ENCODE results near the gene JRKL. TPM values are rescaled to one million over a fixed set of nuclear protein-coding genes. Genes with fewer than 3 reads are reported as not detected.

JRKL gene
- total and polyA plus RNA-seq, 2 of the 13 experiments (the other 11 are each of a cell fraction or from before 2014, with no cell fraction given): 3.2 to 4.5 TPM

GRCh38 chr11:96342014-96342960, 47.5 kb upstream of the JRKL start (continued):
- no peak for TF ChIP-seq LCORL (IDR thresholded peaks at IDR 0.05)
- no peak for TF ChIP-seq LCORL (CRISPR knock-in tag; IDR thresholded peaks at IDR 0.05)
- TF ChIP-seq ARID2 (CRISPR knock-in tag; IDR thresholded peaks at IDR 0.05; ENCODE audit: borderline replicate concordance): no peak
- TF ChIP-seq HNF4A (CRISPR knock-in tag; IDR thresholded peaks at IDR 0.05): peak; percentile 48; the same call in 1 of the 2 replicates
- TF ChIP-seq CCDC6 (CRISPR knock-in tag; IDR thresholded peaks at IDR 0.05): no peak
- TF ChIP-seq MIXL1 (CRISPR knock-in tag; IDR thresholded peaks at IDR 0.05): peak; percentile 43; the same call in 1 of the 2 replicates
- TF ChIP-seq ZNF407 (CRISPR knock-in tag; IDR thresholded peaks at IDR 0.05; ENCODE audit: not compliant biosample characterization): no peak
- TF ChIP-seq ZFP90 (CRISPR knock-in tag; IDR thresholded peaks at IDR 0.05; ENCODE audit: borderline replicate concordance): 0 out of 2 replicates have a peak, but pooled peaks have one; percentile 37

All from HepG2 (cell line).